Naive B cell (primary cell): ENCODE data around the gene ATP8B3. TPM values are rescaled to one million over a fixed set of nuclear protein-coding genes. Genes with fewer than 3 reads are reported as not detected.

Experiments used
- ATAC-seq, 2 donors: fragments of 150-1000 bp; cut with Tn5 transposase; 2 replicates each; pipeline ENCODE4 v1.10.0; 2021; ENCODE audit warnings: low read depth in 2 of 2, mild to moderate bottlenecking in 2 of 2, moderate library complexity in 2 of 2
- DNase-seq: peaks from one replicate; pipeline ENCODE4 v3.0.0; 2022
- H3K27ac Mint-ChIP-seq, 6 donors: one replicate each; pipeline ENCODE4 v1.8.0; 2020 to 2022; ENCODE audit warnings: mild to moderate bottlenecking in 6 of 6, mixed read lengths in 6 of 6, moderate library complexity in 5 of 6, inconsistent platforms in 2 of 6
- H3K27me3 Mint-ChIP-seq, 3 donors: one replicate each; pipeline ENCODE4 v1.8.0; 2021 to 2022; ENCODE audit warnings: mixed read lengths in 3 of 3, mild to moderate bottlenecking in 1 of 3
- H3K36me3 Mint-ChIP-seq, 2 donors: one replicate each; pipeline ENCODE4 v1.8.0; 2020 to 2022; ENCODE audit warnings: mixed read lengths in 2 of 2, inconsistent platforms in 1 of 2, mild to moderate bottlenecking in 1 of 2
- H3K4me1 Mint-ChIP-seq, 3 donors: one replicate each; pipeline ENCODE4 v1.8.0; 2020 to 2022; ENCODE audit warnings: mixed read lengths in 3 of 3, inconsistent platforms in 1 of 3, mild to moderate bottlenecking in 1 of 3, moderate library complexity in 1 of 3
- H3K4me3 Mint-ChIP-seq, 8 donors: one replicate each; pipeline ENCODE4 v1.8.0; 2020 to 2022; ENCODE audit warnings: mild to moderate bottlenecking in 8 of 8, mixed read lengths in 8 of 8, moderate library complexity in 8 of 8, inconsistent platforms in 2 of 8
- H3K9me3 Mint-ChIP-seq, 7 donors: one replicate each; pipeline ENCODE4 v1.8.0; 2020 to 2022; ENCODE audit warnings: mixed read lengths in 7 of 7, mild to moderate bottlenecking in 5 of 7, inconsistent platforms in 2 of 7, moderate library complexity in 1 of 7
- polyA plus RNA-seq, 6 donors: library from polyadenylated mRNA; unstranded; fragments of 300-500 nt; fragmentation: Illumina TruSeq; gene quantifications; one replicate each; pipeline ENCODE4 v1.2.3, GENCODE V29; 2021; ENCODE audit warnings: low read depth in 6 of 6

The ATP8B3 gene
- polyA plus RNA-seq, 6 donors from 2014 or later: 0.09 TPM; not detected in 5

DNA sequence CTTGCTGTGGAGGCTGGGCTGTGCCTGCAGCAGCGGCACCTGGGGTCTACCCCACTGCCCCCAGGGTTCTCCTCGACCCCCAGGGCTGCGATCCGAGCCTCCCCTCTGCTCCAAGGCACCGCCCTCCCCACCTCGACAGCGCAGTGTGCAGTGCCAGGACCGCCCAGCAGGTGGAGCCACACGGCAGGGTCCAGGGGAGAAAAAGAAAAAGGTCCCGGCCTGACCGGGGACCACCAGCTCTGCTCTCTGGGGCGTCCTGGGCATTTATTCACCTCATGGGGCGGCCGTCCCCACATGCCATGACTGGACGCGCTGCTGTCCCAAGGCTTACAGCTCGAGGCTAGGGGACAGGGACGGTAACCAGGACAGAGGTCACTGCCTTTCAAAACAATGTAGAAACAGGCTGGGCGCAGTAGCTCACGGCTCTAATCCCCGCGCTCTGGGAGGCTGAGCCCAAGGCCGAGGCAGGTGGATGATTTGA, 25.6 kb upstream of the ATP8B3 start:
- Mint-ChIP-seq H3K36me3 (no peaks in the 10 kb centered on the region), H3K27me3 (no peaks in the 10 kb centered on the region), H3K27ac (no peak overlapping the region), H3K4me1 (peaks cover 36 to 49% (median 40%) of the 10 kb centered on the region in 3 donors), H3K9me3 (no peaks in the 10 kb centered on the region), H3K4me3 (no peak overlapping the region)
- ATAC-seq (peak; percentile 65 to 66), DNase-seq (peak; percentile 49)

DNA sequence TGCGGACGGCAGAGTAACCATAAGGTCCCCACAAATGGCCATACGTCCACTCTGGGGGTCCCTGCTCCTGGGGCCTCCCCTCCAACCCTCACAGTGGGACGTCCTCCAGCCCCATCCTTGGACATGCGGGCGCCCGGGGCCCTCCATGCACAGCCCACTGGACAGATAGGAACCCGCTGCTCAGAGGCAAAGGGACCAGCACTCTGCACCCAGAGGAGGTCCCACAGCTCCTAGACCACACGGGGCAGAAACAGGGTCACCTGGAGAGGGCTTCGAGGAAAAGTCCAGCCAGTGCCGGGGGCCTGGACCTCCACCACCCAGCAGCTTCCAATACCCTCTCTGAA, 25.1 kb upstream of the ATP8B3 start:
- H3K9me3 Mint-ChIP-seq: no peaks in the 10 kb centered on the region
- ATAC-seq: no peak
- no peaks in the 10 kb centered on the region for H3K27me3 Mint-ChIP-seq
- H3K27ac Mint-ChIP-seq: no peak overlapping the region
- no peak overlapping the region for H3K4me3 Mint-ChIP-seq
- no peaks in the 10 kb centered on the region for H3K36me3 Mint-ChIP-seq
- DNase-seq: no peak
- H3K4me1 Mint-ChIP-seq: peaks cover 34 to 44% (median 35%) of the 10 kb centered on the region in 3 donors

DNA sequence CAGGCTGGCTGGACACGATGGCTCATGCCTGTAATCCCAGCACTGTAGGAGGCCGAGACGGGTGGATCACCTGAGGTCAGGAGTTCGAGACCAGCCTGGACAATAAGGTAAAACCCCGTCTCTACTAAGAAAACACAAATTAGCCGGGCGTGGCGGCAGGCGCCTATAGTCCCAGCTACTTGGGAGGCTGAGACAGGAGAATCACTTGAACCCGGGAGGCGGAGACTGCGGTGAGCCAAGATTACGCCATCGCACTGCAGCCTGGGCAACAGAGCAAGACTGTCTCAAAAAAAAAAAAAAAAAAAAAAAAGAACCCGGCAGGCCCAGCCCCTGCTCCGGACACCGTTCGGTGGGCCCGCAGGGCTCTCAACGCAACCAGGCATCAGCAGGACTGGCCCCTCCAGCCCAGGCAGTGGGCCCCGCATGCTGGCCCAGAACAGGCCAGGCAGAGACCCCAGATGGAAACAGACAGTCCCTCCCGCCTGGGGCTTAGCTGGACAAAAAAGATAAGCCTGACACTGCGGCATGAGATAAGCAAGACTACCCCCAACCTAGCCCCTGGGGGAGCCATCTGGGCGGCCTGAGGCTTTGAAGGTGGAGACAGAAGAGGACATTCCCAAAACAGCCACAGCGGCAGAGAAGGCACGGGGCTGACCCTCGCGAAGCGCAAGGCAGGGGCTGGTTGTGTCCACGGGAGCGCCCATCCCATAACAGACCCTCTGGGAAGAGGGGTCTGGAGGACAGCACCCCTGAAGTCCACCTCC, 24.6 kb upstream of the ATP8B3 start:
- no peak for DNase-seq
- no peak overlapping the region for H3K4me3 Mint-ChIP-seq
- H3K27me3 Mint-ChIP-seq: no peaks in the 10 kb centered on the region
- no peak for ATAC-seq
- no peaks in the 10 kb centered on the region for H3K36me3 Mint-ChIP-seq
- no peaks in the 10 kb centered on the region for H3K9me3 Mint-ChIP-seq
- H3K4me1 Mint-ChIP-seq: peaks cover 29 to 42% (median 37%) of the 10 kb centered on the region in 3 donors
- no peak overlapping the region for H3K27ac Mint-ChIP-seq

DNA sequence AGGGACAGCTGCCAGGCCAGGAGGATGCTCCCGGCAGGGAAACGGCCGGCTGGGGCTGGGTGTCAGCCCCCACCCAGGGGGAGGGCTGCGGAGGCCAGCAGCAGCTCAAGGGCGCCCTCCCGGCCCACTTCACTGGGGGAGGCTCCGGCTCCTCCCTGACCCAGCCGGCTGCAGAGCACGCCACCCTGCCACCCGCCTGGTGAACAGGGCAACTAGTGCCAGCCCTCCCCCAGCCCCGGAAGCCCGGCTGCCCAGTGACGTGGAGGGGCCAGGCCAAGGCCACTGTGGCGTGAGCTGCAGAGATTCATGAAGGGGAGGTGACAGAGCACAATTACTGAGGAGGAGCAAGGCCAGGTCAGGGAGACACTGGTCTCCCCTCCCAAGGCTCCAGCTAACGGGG, 21.5 kb upstream of the ATP8B3 start:
- H3K4me3 Mint-ChIP-seq: no peak overlapping the region
- no peak overlapping the region for H3K27ac Mint-ChIP-seq
- DNase-seq (no peak), ATAC-seq (no peak)
- H3K27me3 Mint-ChIP-seq: no peaks in the 10 kb centered on the region
- H3K9me3 Mint-ChIP-seq: no peaks in the 10 kb centered on the region
- no peaks in the 10 kb centered on the region for H3K36me3 Mint-ChIP-seq
- peaks cover 7 to 31% (median 20%) of the 10 kb centered on the region in 3 donors for H3K4me1 Mint-ChIP-seq

DNA sequence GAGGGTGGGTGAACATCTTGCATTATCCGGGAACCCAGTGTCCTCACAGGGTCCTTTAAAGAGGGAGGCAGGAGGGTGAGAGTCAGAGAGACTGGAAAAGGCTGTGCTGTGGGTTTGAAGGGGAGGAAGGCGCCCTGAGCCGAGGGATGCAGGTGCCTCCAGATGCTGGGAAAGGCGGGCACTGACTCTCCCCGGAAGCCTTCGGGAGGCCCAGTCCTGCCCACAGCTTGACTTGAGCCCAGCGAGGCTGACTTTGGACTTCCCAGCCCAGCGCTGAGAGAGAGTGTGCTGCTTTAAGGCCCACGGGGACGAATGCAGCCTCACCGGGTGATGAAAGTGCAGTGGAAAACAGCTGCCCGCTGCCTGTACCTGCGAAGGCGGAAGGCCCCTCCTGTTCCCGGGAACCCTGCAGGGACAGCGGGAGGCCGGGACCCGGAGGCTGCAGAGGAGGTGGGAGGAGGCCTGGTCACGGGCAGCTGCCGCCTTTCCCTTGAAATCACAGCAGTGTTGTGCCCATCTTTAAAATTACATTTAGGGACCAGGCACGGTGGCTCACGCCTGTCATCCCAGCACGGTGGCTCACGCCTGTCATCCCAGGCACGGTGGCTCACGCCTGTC, 20.1 kb upstream of the ATP8B3 start:
- DNase-seq: no peak
- H3K27me3 Mint-ChIP-seq: no peaks in the 10 kb centered on the region
- no peaks in the 10 kb centered on the region for H3K36me3 Mint-ChIP-seq

DNA sequence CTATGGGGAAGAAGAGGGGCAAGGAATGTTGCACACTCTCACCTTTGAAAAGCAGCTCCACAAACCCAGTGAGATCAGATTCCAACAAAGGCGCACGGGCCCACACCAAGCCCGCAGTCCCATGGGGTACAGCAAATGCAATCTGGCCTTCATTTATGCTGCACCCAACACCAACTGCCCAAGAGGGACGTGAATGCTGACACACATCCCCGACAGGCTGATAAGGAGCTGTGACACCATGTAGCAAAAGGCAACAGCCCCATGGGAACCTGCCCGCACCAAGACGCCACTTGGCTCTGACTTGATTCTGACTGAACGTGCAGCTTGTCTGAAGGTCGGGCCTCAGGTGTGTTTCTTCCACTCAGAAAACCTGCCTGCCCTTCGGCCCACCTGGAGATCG, 18.9 kb upstream of the ATP8B3 start:
- Mint-ChIP-seq H3K4me1 (peaks cover 6 to 28% (median 11%) of the 10 kb centered on the region in 3 donors), H3K27me3 (no peaks in the 10 kb centered on the region), H3K4me3 (no peak overlapping the region), H3K27ac (no peak overlapping the region), H3K36me3 (peaks cover 0 to 2% of the 10 kb centered on the region in 2 donors), H3K9me3 (no peaks in the 10 kb centered on the region)
- DNase-seq (no peak), ATAC-seq (no peak)

More for the DNA sequence above, 20.1 kb upstream of the ATP8B3 start:
- Mint-ChIP-seq H3K9me3 (no peaks in the 10 kb centered on the region), H3K4me3 (peak overlapping the region in 2 of 8 donors; percentile 23 to 29), H3K27ac (peak overlapping the region in 1 of 6 donors; percentile 62), H3K4me1 (peaks cover 7 to 27% (median 11%) of the 10 kb centered on the region in 3 donors)
- no peak for ATAC-seq

DNA sequence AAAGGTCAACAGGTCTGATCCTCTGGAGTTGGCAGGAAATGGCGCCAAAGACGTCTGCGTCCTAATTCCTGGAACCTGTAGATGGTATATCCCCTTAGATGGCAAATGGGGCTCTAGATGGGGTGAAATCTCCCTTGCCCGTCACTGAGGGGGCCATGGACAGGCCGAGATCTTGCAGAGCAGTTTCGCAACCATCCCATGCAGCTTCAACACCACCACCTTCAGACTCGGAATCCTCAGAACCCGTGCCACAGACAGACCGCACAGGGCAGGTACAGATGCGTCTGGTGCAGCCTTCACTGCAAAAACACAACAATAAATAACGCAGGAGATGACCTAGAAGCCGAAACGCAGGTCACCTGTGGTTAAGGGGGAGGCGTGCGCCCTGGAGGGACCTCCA, 18.5 kb upstream of the ATP8B3 start:
- Mint-ChIP-seq H3K36me3 (peaks cover 0 to 5% of the 10 kb centered on the region in 2 donors), H3K9me3 (no peaks in the 10 kb centered on the region), H3K27ac (no peak overlapping the region), H3K4me3 (no peak overlapping the region), H3K27me3 (no peaks in the 10 kb centered on the region), H3K4me1 (peaks cover 6 to 28% (median 10%) of the 10 kb centered on the region in 3 donors)
- DNase-seq (no peak), ATAC-seq (no peak)

DNA sequence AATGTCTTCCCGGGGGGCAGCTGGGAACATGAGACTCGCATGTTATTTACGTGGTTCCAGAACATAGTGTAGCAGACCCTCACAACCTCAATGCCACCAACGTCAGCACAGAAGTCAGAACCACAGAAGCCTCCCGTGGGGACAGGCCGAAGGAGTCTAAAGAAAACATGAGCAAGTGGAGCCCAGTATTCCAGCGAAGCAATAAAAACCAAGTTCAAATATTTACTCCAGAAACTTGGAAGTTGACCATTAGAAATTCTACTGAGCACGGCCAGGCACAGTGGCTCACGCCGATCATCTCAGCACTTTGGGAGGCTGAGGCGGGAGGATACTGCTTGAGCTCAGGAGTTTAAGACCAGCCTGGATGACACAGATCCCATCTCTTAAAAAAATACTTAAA, 17.9 kb upstream of the ATP8B3 start:
- peaks cover 0 to 5% of the 10 kb centered on the region in 2 donors for H3K36me3 Mint-ChIP-seq
- DNase-seq (no peak), ATAC-seq (no peak)
- no peaks in the 10 kb centered on the region for H3K27me3 Mint-ChIP-seq
- peak overlapping the region in 1 of 6 donors; percentile 69 for H3K27ac Mint-ChIP-seq
- H3K4me1 Mint-ChIP-seq: peaks cover 6 to 28% (median 7%) of the 10 kb centered on the region in 3 donors
- H3K4me3 Mint-ChIP-seq: no peak overlapping the region
- H3K9me3 Mint-ChIP-seq: no peaks in the 10 kb centered on the region

DNA sequence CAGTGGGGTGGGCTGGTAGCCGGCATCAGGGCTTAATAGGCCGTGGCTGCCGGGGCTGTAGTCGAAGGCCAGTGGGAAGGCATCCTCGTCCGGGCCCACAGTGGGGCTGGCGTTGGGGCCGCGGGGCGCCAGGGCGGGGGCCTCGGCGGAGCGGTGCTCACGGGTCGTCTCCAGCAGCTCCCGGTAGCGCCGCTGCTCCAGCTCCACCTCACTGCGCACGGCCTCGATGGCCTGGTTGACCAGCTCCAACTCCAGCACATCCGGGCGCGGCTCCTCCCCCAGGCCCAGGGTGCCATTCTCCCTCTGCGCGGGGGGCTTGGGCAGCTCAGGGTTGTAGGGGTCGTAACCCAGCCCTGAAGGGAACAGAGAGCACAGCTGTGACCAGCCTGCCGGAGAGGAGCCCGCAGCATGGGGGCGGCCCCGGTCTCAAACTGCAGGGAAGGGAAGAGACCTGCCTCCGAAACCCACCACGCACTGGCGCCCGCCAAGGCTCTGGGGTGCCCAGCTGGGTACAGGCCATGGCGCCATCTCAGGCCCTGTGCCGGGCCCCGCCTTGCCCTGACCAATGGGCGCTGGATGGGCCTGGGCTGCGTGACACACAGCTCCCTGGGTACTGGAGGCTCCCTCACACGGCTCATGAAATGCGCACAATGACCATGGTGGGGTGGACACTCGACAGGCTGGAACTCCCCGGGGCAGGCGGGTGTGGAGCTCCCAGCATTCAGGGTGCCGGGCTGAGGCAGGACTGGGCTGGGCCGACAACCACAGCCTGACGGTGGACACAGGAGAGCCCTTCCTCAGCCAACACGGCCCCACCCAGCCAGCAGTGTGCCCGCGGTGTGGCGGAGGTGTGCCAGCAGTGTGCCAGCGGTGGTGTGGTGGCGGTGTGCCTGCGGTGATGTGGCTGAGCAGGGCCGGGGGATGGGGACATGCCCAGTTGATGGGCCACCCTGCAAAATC, 16.5 kb upstream of the ATP8B3 start:
- Mint-ChIP-seq H3K36me3 (peaks cover 0 to 5% of the 10 kb centered on the region in 2 donors), H3K27ac (peak overlapping the region in 1 of 6 donors; percentile 45), H3K4me3 (no peak overlapping the region), H3K27me3 (no peaks in the 10 kb centered on the region), H3K4me1 (peaks cover 6 to 21% (median 7%) of the 10 kb centered on the region in 3 donors), H3K9me3 (no peaks in the 10 kb centered on the region)
- no peak for ATAC-seq
- DNase-seq: no peak

DNA sequence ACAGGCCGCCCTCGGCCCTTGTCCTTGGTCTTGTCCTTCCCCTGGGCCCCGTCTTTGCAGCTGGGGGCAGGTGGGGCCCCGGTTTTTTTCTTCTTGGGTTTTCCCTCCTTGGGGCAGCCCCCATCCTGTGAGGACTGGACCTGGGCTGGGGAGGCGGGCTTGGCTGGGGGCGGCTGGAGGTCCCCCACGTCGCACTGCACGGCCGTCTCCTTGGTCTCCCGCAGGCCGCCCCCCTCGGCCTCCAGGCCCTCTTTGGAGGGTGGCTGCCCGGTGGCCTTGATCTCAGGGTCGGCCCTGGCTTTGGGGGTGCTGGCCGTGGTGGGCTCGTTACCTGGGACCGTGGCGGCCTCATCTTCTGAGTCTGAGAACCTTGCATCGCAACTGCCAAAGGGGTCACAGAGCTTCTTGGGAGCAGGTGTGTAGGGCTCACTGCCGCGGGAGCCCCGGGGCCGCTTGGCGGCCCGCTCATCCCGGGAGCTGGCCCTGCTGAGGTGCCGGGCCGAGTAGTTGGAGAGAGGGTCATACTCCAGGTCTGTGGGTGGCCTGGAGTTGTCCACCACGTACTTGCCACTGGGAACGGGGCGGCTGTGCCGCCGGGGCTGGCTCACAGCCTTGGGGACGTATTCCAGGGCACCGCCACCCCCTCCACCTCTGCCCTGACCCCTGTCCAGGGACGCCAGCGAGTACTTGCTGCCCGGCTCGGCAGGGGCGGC, 15.6 kb upstream of the ATP8B3 start:
- no peak for ATAC-seq
- DNase-seq: no peak
- Mint-ChIP-seq H3K9me3 (no peaks in the 10 kb centered on the region), H3K36me3 (peaks cover 0 to 5% of the 10 kb centered on the region in 2 donors), H3K4me1 (peaks cover 5 to 16% (median 6%) of the 10 kb centered on the region in 3 donors), H3K27ac (no peak overlapping the region), H3K27me3 (no peaks in the 10 kb centered on the region), H3K4me3 (no peak overlapping the region)

DNA sequence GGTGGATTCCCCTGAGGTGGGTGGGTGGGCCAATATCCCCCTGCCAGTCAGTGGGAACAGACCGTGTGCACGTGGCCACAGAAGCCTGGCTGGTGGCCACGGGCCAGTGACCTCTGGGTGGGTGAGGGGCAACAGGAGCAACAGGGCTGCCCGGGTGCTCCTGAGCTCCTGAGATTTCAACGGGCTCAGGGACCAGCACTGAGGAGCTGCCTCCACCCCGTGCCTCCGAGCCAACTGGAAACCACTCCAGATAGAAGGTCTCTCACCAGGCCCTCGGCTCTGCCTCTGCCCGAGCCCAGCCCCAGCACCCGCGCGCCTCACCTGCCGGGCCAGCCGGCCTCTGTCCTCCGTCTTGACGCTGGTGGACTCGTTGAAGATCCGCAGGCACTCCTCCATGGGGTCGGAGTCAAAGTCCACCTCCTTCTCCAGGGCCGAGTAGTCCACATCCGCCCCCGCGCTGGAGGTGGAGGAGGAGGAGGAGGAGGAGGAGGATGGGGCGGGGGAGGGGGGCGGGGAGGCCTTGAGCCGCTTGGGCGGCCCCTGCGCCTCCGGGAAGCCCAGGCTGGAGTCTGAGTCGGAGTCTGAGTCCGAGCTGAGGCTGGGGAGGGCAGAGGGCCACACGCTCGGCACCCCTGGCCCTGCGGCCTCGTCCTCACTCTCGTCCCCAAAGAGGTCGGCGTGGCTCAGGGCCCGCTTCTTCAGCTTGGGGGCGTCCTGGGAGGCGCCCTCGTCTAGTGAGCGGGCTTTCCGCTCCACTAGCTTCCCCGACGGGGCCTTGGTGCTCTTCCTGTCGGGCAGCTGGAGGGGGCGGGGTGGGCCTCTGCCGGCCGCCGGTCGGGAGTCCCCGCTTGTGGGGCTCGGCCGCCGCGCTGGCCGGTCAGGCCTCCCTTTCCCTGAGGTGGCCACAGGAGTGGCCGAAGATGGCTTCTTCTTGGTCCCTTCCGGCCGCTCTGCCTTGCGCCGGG, 14.8 kb upstream of the ATP8B3 start:
- no peaks in the 10 kb centered on the region for H3K9me3 Mint-ChIP-seq
- H3K4me1 Mint-ChIP-seq: peaks cover 5 to 13% (median 6%) of the 10 kb centered on the region in 3 donors
- peak in 1 of 2 donors; percentile 2 for ATAC-seq
- no peak overlapping the region for H3K27ac Mint-ChIP-seq
- no peak for DNase-seq
- peaks cover 0 to 5% of the 10 kb centered on the region in 2 donors for H3K36me3 Mint-ChIP-seq
- no peaks in the 10 kb centered on the region for H3K27me3 Mint-ChIP-seq
- H3K4me3 Mint-ChIP-seq: no peak overlapping the region
